ENCODE results near the gene DCDC2C.

Gene DCDC2C

DNA sequence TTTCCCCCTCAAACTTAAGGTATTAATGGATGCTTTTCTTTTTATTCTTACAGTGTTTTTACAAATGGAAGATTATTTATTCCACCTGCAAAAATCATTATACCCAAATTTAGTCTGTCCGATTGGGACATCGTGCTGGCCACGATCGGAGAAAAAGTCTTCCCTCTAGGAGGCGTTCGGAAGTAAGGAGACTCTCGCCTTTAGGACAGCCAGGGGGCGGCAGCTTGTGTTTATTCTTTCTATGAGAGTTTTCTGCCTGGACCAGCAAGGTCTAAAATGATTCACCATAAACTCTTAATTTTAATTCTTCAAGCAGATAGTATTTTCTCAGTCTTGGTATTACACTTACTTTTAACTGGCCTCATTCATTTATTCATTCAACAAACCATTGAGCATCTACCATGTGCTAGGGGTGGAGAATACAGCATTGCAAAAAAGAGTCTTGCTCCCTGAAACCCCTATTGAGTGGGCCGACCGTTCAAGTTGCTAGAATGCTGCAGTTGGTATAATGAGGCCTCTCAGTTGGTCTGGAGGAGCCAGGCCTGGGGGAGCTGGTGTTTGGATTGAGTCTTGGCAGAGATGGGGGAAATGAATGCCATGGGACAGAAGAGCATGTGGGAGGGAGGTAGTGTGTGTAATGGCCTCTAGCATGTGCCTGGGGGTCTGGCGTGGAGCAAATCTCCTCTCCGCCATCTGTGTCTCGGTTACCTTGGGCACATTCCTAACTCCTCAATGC is 38.7 kb downstream of the DCDC2C start:
- Histone ChIP-seq H3K4me1 (ENCODE audit: control insufficient read depth in 5 of 5, insufficient read depth in 5 of 5, low read length in 5 of 5) (no peaks in the 10 kb centered on the region), H3K4me3 (ENCODE audit: low read depth in 1 of 5, low read length in 5 of 5) (no peak overlapping the region), H3K9ac (ENCODE audit: low read length in 5 of 5) (no peak overlapping the region), H3K27ac (ENCODE audit: low read depth, low read length) (no peak overlapping the region), H3K36me3 (ENCODE audit: control insufficient read depth in 5 of 5, insufficient read depth in 5 of 5, low read length in 5 of 5) (no peaks in the 10 kb centered on the region), H3K9me3 (ENCODE audit: control insufficient read depth in 5 of 5, low read length in 5 of 5) (no peaks in the 10 kb centered on the region), H3K27me3 (ENCODE audit: control insufficient read depth in 5 of 5, insufficient read depth in 4 of 5, low read length in 5 of 5) (peaks cover 0 to 3% (median 0%) of the 10 kb centered on the region in 5 donors)

DNA sequence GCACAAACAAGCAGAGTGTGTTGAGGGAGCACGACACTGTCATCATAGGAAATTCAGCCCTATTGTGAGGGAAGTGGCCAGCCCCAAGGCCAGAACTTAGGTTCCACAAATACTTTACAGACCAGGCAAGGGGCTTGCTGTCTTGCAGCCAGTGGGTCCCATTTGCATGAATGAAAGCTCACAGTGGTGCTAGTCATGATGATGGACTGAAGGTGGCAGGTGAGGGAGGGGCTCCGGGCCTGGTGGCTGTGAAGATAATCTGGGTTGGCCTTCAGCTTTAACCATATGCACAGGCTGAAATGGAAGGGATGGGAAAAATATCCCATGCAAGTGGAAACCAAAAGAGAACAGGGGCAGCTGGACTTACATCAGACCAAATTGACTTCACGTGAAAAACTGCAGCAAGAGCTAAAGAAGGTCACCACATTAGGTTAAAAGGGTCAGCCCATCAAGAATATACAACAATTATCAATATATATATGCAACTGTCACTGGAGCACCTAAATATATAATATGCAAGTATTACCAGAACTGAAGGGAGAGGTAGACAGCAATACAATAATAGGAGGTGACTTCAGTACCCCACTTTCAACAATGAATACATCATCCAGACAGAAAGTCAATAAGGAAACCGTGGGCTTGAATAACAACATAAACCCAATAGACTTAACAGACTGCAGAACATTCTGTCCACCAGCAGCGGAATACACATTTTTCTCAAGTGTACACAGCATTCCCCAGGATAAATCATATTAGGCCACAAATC is 39.6 kb downstream of the DCDC2C start:
- no peaks in the 10 kb centered on the region for H3K36me3 ChIP-seq (ENCODE audit: control insufficient read depth in 5 of 5, insufficient read depth in 5 of 5, low read length in 5 of 5)
- H3K27me3 ChIP-seq (ENCODE audit: control insufficient read depth in 5 of 5, insufficient read depth in 4 of 5, low read length in 5 of 5), result peaks cover 0 to 6% (median 2%) of the 10 kb centered on the region in 5 donors
- no peak overlapping the region for H3K9ac ChIP-seq (ENCODE audit: low read length in 5 of 5)
- no peaks in the 10 kb centered on the region for H3K4me1 ChIP-seq (ENCODE audit: control insufficient read depth in 5 of 5, insufficient read depth in 5 of 5, low read length in 5 of 5)
- H3K4me3 ChIP-seq (ENCODE audit: low read depth in 1 of 5, low read length in 5 of 5), result no peak overlapping the region
- no peaks in the 10 kb centered on the region for H3K9me3 ChIP-seq (ENCODE audit: control insufficient read depth in 5 of 5, low read length in 5 of 5)
- no peak overlapping the region for H3K27ac ChIP-seq (ENCODE audit: low read depth, low read length)

DNA sequence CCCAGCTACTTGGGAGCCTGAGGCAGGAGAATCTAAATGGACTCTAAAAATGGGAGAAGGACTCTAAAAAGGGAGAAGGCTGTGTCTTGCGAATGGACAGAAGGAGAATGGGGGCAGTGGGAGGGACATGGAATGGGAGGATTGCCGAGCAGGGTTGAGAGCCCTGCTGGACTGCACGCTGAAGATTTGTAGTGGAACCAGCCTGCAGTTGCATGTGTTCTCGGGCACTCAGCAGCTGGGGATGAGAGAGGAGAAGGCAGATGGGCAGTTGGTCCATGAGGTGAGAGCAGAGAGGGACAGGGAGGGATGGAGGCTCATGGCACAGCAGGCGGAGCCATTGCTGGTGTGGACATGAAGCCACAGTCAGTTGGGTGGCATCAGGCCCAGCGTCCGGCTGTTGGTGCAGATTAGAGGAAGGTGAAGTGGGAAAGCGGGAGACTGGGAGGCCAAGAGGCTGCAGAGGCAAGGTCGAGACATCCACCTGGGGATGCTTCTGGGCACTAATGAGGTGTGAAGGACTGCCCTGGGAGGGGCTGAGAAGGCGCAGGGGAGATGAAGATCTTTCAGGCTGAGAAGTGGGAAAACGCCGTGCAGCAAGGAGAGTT is 40.7 kb downstream of the DCDC2C start:
- Histone ChIP-seq H3K9me3 (ENCODE audit: control insufficient read depth in 5 of 5, low read length in 5 of 5) (no peaks in the 10 kb centered on the region), H3K36me3 (ENCODE audit: control insufficient read depth in 5 of 5, insufficient read depth in 5 of 5, low read length in 5 of 5) (no peaks in the 10 kb centered on the region), H3K27ac (ENCODE audit: low read depth, low read length) (no peak overlapping the region), H3K4me3 (ENCODE audit: low read depth in 1 of 5, low read length in 5 of 5) (no peak overlapping the region), H3K9ac (ENCODE audit: low read length in 5 of 5) (no peak overlapping the region), H3K4me1 (ENCODE audit: control insufficient read depth in 5 of 5, insufficient read depth in 5 of 5, low read length in 5 of 5) (no peaks in the 10 kb centered on the region), H3K27me3 (ENCODE audit: control insufficient read depth in 5 of 5, insufficient read depth in 4 of 5, low read length in 5 of 5) (peaks cover 0 to 8% (median 5%) of the 10 kb centered on the region in 5 donors)

DNA sequence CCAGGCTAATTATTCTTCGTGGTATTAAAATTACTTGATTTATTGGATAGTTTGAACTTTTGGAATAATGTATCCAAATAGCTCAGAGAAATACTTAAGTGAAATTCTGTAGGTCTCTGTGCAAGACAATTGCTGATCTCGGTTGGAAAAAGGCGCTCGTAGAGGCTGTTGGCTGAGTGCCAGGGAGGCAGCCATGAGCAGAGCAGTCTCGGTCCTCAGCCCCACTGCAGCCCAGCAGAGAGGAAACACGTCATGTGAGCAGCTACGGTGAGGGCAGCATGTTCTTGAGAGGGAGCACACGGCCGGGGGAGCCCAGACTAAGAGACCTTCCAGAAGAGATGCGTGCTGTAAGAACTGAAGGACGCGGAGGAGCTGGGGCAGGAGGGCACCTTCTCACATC is 42.5 kb downstream of the DCDC2C start:
- peaks cover 0 to 8% (median 7%) of the 10 kb centered on the region in 5 donors for H3K27me3 ChIP-seq (ENCODE audit: control insufficient read depth in 5 of 5, insufficient read depth in 4 of 5, low read length in 5 of 5)
- no peak overlapping the region for H3K27ac ChIP-seq (ENCODE audit: low read depth, low read length)
- no peak overlapping the region for H3K4me3 ChIP-seq (ENCODE audit: low read depth in 1 of 5, low read length in 5 of 5)
- no peaks in the 10 kb centered on the region for H3K9me3 ChIP-seq (ENCODE audit: control insufficient read depth in 5 of 5, low read length in 5 of 5)
- no peak overlapping the region for H3K9ac ChIP-seq (ENCODE audit: low read length in 5 of 5)
- H3K36me3 ChIP-seq (ENCODE audit: control insufficient read depth in 5 of 5, insufficient read depth in 5 of 5, low read length in 5 of 5), result no peaks in the 10 kb centered on the region
- no peaks in the 10 kb centered on the region for H3K4me1 ChIP-seq (ENCODE audit: control insufficient read depth in 5 of 5, insufficient read depth in 5 of 5, low read length in 5 of 5)

DNA sequence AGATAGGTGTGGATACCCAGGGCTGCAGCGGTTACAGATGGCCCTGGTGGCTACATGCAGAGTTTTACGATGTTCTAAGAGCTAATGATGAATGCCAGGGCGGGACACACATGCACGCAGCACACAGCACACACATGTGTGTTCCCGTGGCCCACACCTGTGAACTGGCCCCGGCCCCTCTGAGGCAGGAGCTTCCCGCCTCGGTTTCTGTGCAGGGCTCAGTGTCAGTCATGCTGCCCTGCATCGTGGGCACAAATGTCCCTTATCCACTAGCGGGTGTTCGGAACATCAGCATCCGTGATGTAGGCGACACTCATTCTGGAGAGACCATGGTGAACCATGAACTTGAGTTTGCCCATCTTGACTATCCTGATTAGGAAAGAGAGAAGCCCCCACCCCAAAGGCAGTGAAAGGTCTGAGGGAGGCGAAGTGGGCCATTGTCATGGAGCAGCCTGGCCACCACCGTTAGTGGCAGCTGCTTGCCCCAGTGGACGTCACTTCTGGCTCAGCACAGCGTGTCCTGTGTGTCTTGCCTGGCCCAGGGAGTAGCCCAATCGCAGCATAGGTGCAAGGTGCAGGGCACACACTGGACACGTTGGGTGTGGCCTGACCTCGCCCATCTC is 43.8 kb downstream of the DCDC2C start:
- Histone ChIP-seq H3K9ac (ENCODE audit: low read length in 5 of 5) (no peak overlapping the region), H3K9me3 (ENCODE audit: control insufficient read depth in 5 of 5, low read length in 5 of 5) (no peaks in the 10 kb centered on the region), H3K27ac (ENCODE audit: low read depth, low read length) (no peak overlapping the region)

DNA sequence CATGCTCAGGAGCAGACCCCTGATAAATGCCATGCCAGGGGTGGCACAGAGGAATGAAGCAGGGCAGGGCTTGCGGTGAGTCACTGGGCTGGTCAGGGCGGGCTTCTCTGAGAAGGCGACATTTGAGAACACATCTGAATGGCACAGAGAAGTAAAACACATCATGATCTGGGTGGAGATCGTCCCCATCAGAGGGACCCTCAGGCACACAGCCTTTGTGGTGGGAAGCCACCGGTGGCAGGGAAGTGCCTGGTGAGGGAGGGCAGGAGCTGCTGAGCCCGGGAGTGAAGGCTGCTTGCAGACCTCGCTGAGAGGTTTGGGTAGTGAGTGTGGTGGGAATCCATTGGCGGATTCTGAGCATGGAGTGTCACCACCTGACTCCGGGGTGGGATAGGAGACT is 44.5 kb downstream of the DCDC2C start:
- Histone ChIP-seq H3K9me3 (ENCODE audit: control insufficient read depth in 5 of 5, low read length in 5 of 5) (no peaks in the 10 kb centered on the region), H3K27ac (ENCODE audit: low read depth, low read length) (no peak overlapping the region), H3K4me1 (ENCODE audit: control insufficient read depth in 5 of 5, insufficient read depth in 5 of 5, low read length in 5 of 5) (no peaks in the 10 kb centered on the region), H3K27me3 (ENCODE audit: control insufficient read depth in 5 of 5, insufficient read depth in 4 of 5, low read length in 5 of 5) (peaks cover 0 to 8% (median 7%) of the 10 kb centered on the region in 5 donors), H3K9ac (ENCODE audit: low read length in 5 of 5) (no peak overlapping the region), H3K36me3 (ENCODE audit: control insufficient read depth in 5 of 5, insufficient read depth in 5 of 5, low read length in 5 of 5) (no peaks in the 10 kb centered on the region), H3K4me3 (ENCODE audit: low read depth in 1 of 5, low read length in 5 of 5) (no peak overlapping the region)

More for the DNA sequence above, 43.8 kb downstream of the DCDC2C start:
- no peaks in the 10 kb centered on the region for H3K4me1 ChIP-seq (ENCODE audit: control insufficient read depth in 5 of 5, insufficient read depth in 5 of 5, low read length in 5 of 5)
- H3K36me3 ChIP-seq (ENCODE audit: control insufficient read depth in 5 of 5, insufficient read depth in 5 of 5, low read length in 5 of 5), result no peaks in the 10 kb centered on the region
- H3K27me3 ChIP-seq (ENCODE audit: control insufficient read depth in 5 of 5, insufficient read depth in 4 of 5, low read length in 5 of 5), result peaks cover 0 to 8% (median 7%) of the 10 kb centered on the region in 5 donors
- H3K4me3 ChIP-seq (ENCODE audit: low read depth in 1 of 5, low read length in 5 of 5), result no peak overlapping the region

DNA sequence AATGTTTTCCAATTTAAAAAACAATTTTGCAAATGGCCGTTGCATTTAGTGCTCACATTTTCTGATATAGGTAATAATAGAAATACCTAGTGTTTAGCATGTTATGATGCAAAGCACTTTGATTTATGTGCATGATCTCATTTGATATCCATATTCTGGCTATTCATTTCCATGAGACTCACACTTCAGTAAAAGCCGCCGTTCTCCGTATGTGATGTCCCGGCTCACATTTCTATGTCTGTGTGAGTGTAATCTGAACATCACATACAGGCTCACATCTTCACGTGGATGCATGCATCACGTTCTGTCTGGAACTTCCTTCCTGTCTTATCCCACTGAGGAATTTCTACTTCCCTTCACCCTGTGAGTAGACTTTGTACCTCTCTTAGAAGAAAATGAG is 45.8 kb downstream of the DCDC2C start:
- Histone ChIP-seq H3K27me3 (ENCODE audit: control insufficient read depth in 5 of 5, insufficient read depth in 4 of 5, low read length in 5 of 5) (peaks cover 0 to 11% (median 8%) of the 10 kb centered on the region in 5 donors), H3K27ac (ENCODE audit: low read depth, low read length) (no peak overlapping the region), H3K36me3 (ENCODE audit: control insufficient read depth in 5 of 5, insufficient read depth in 5 of 5, low read length in 5 of 5) (no peaks in the 10 kb centered on the region), H3K4me1 (ENCODE audit: control insufficient read depth in 5 of 5, insufficient read depth in 5 of 5, low read length in 5 of 5) (no peaks in the 10 kb centered on the region), H3K9me3 (ENCODE audit: control insufficient read depth in 5 of 5, low read length in 5 of 5) (no peaks in the 10 kb centered on the region), H3K9ac (ENCODE audit: low read length in 5 of 5) (no peak overlapping the region), H3K4me3 (ENCODE audit: low read depth in 1 of 5, low read length in 5 of 5) (no peak overlapping the region)

DNA sequence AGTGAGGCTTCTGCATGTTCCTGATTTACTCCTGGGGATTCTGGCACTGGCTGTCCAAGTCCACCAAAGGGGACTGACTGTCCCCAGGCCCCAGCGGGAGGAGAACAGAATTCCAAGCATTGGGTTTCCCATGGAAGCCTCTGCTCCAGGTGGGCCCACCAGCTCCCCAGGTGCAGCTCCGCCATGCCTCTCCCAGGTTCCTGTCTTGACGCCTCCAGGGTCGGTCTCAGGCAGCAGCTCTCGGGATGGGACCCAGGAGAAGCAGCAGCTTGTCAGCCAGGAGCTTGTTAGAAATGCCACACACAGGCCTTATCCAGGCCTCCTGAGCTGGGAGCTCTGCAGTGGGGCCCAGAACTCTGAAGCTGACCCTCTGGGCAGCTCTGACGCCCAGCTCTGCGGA is 47.9 kb downstream of the DCDC2C start:
- H3K36me3 ChIP-seq (ENCODE audit: control insufficient read depth in 5 of 5, insufficient read depth in 5 of 5, low read length in 5 of 5), result no peaks in the 10 kb centered on the region
- H3K9ac ChIP-seq (ENCODE audit: low read length in 5 of 5), result no peak overlapping the region
- H3K9me3 ChIP-seq (ENCODE audit: control insufficient read depth in 5 of 5, low read length in 5 of 5), result no peaks in the 10 kb centered on the region
- peaks cover 0 to 11% (median 8%) of the 10 kb centered on the region in 5 donors for H3K27me3 ChIP-seq (ENCODE audit: control insufficient read depth in 5 of 5, insufficient read depth in 4 of 5, low read length in 5 of 5)
- H3K4me1 ChIP-seq (ENCODE audit: control insufficient read depth in 5 of 5, insufficient read depth in 5 of 5, low read length in 5 of 5), result no peaks in the 10 kb centered on the region
- H3K4me3 ChIP-seq (ENCODE audit: low read depth in 1 of 5, low read length in 5 of 5), result no peak overlapping the region
- H3K27ac ChIP-seq (ENCODE audit: low read depth, low read length), result no peak overlapping the region

DNA sequence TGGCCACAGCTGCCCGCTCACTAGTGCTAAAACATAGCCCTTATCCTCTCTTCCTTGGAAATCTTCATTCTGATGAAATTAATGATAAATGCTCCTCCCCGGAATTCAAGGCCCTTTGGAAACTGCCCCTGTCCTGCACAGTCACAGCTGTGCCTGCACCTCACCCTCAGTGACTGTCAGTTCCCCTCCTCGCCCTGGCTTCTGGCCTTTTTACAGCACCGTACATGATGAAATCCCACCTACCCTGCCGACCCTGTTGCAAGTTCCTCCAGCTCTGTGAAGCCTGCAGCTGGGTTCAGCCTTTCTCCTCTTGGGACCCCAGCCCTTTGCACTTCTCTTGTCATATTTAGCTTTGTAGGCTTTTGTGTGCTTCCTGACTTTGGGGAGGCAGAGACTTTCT is 48.4 kb downstream of the DCDC2C start:
- Histone ChIP-seq H3K27me3 (ENCODE audit: control insufficient read depth in 5 of 5, insufficient read depth in 4 of 5, low read length in 5 of 5) (peaks cover 0 to 11% (median 8%) of the 10 kb centered on the region in 5 donors), H3K9me3 (ENCODE audit: control insufficient read depth in 5 of 5, low read length in 5 of 5) (no peaks in the 10 kb centered on the region)

DNA sequence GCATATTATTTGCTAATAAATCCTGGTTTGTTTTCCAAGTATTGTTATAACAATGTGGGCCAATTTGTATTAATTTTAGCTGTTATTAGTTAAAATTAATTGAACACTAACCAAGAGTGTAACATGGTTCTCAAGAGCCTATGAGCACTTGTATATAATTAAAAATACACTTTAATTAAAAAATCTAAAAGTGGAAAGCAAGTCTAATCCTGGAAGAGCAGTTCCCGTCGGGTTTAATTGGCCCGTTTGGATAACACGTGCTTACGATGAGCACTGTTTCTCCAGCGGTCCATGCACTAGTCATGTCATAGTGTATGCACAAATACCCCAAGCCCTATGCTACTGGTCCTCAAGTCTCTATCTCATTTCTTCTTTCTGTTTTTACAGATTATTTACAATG is 49.0 kb downstream of the DCDC2C start:
- no peaks in the 10 kb centered on the region for H3K9me3 ChIP-seq (ENCODE audit: control insufficient read depth in 5 of 5, low read length in 5 of 5)
- H3K4me3 ChIP-seq (ENCODE audit: low read depth in 1 of 5, low read length in 5 of 5), result no peak overlapping the region

More for the DNA sequence above, 48.4 kb downstream of the DCDC2C start:
- no peaks in the 10 kb centered on the region for H3K4me1 ChIP-seq (ENCODE audit: control insufficient read depth in 5 of 5, insufficient read depth in 5 of 5, low read length in 5 of 5)
- H3K27ac ChIP-seq (ENCODE audit: low read depth, low read length), result no peak overlapping the region
- H3K36me3 ChIP-seq (ENCODE audit: control insufficient read depth in 5 of 5, insufficient read depth in 5 of 5, low read length in 5 of 5), result no peaks in the 10 kb centered on the region
- no peak overlapping the region for H3K4me3 ChIP-seq (ENCODE audit: low read depth in 1 of 5, low read length in 5 of 5)
- no peak overlapping the region for H3K9ac ChIP-seq (ENCODE audit: low read length in 5 of 5)

More for the DNA sequence above, 49.0 kb downstream of the DCDC2C start:
- Histone ChIP-seq H3K27ac (ENCODE audit: low read depth, low read length) (no peak overlapping the region), H3K27me3 (ENCODE audit: control insufficient read depth in 5 of 5, insufficient read depth in 4 of 5, low read length in 5 of 5) (peaks cover 0 to 11% (median 6%) of the 10 kb centered on the region in 5 donors), H3K36me3 (ENCODE audit: control insufficient read depth in 5 of 5, insufficient read depth in 5 of 5, low read length in 5 of 5) (no peaks in the 10 kb centered on the region), H3K4me1 (ENCODE audit: control insufficient read depth in 5 of 5, insufficient read depth in 5 of 5, low read length in 5 of 5) (no peaks in the 10 kb centered on the region), H3K9ac (ENCODE audit: low read length in 5 of 5) (no peak overlapping the region)

All from subcutaneous abdominal adipose tissue (tissue), 5 donors.